Erythroblast (primary cell): Measurements from ENCODE around the gene CLIC6.

Experiments used
- GATA1 ChIP-seq: IDR thresholded peaks from 2 replicates; pipeline ENCODE4 v1.6.1; 2011; ENCODE audit warnings: low read depth, mild to moderate bottlenecking, control low read depth, low read length, moderate library complexity
- POLR2A ChIP-seq: IDR thresholded peaks from 2 replicates; pipeline ENCODE4 v1.6.1; 2011; ENCODE audit warnings: mild to moderate bottlenecking, low read length

- TF ChIP-seq POLR2A (no peak), GATA1 (no peak)
Observed at GRCh38 chr21:34639882-34640788, 28.7 kb upstream of the CLIC6 start.
